Hindlimb muscle (tissue), 1 donor: ENCODE results near the gene MAMDC2. TPM values are rescaled to one million over a fixed set of nuclear protein-coding genes. Genes with fewer than 3 reads are reported as not detected.

ENCODE experiments used
- DNase-seq: peaks from one replicate; pipeline ENCODE4 v3.0.0-alpha.2; 2013
- polyA plus RNA-seq: library from polyadenylated mRNA; unstranded; fragments of 120-200 nt; gene quantifications from one replicate; pipeline ENCODE4 v1.2.1, GENCODE V29; 2013; ENCODE audit not compliant: insufficient read length

The MAMDC2 gene
- polyA plus RNA-seq, 1 donor: 5.4 TPM

- no peak for DNase-seq
These were observed 219.3 kb downstream of the MAMDC2 start for GRCh38 chr9:70262948-70263347.

GRCh38 chr9:70263421-70263820, 219.8 kb downstream of the MAMDC2 start:
- DNase-seq: no peak

Other genes with a start within 250 kb of the MAMDC2 start
- gene CFAP95, start 223.0 kb upstream of the MAMDC2 start, polyA plus RNA-seq: not detected
- gene SMC5, start 215.1 kb downstream of the MAMDC2 start, polyA plus RNA-seq: 30.0 TPM